H1 (cell line): Measurements from ENCODE around the gene SFRP2. TPM values are rescaled to one million over a fixed set of nuclear protein-coding genes. Genes with fewer than 3 reads are reported as not detected.

Experiments used
- CTCF ChIA-PET: fragments of 300-600 bp; sonication (Branson Sonifier 250); formaldehyde crosslinking; loops from one replicate; lab custom pipeline; 2021; ENCODE audit not compliant: partially characterized antibody; lab: Charles Lee
- POLR2A ChIA-PET: fragments of 300-600 bp; sonication (Branson Sonifier 250); formaldehyde crosslinking; loops from one replicate; lab custom pipeline; 2021; ENCODE audit warnings: inconsistent platforms; ENCODE audit not compliant: partially characterized antibody; lab: Charles Lee
- DNase-seq, 2 experiments: peaks; one replicate each; pipeline versions ENCODE4 v3.0.0 to v3.0.0-alpha.2; 2010 to 2022; ENCODE audit warnings: low spot score in 2 of 2, low read depth in 1 of 2, mixed read lengths in 1 of 2
- FAIRE-seq: peaks from 2 replicates; lab custom pipeline; 2011; peaks lifted over from hg19 to GRCh38; lab: Jason Lieb, UNC
- H2AFZ ChIP-seq: 2 replicates; pipeline ENCODE4 v1.8.1; 2012; ENCODE audit warnings: low read length, inconsistent platforms
- H2AK5ac ChIP-seq: 2 replicates; pipeline ENCODE4 v1.6.1; 2013; ENCODE audit warnings: low read depth, low read length
- H2BK120ac ChIP-seq: replicated peaks from 2 replicates; pipeline ENCODE3; 2013; ENCODE audit warnings: low read depth, low read length, inconsistent platforms
- H2BK12ac ChIP-seq: 2 replicates; pipeline ENCODE4 v1.6.1; 2013; ENCODE audit warnings: low read depth, low read length
- H2BK15ac ChIP-seq: 2 replicates; pipeline ENCODE4 v1.6.1; 2013; ENCODE audit warnings: low read length
- H2BK20ac ChIP-seq: 2 replicates; pipeline ENCODE4 v1.6.1; 2013; ENCODE audit warnings: low read length
- H2BK5ac ChIP-seq: 2 replicates; pipeline ENCODE4 v1.6.1; 2013; ENCODE audit warnings: low read depth, low read length
- H3K14ac ChIP-seq: 2 replicates; pipeline ENCODE4 v1.6.1; 2013; ENCODE audit warnings: inconsistent platforms; ENCODE audit not compliant: insufficient read length
- H3K18ac ChIP-seq: 2 replicates; pipeline ENCODE4 v1.6.1; 2013; ENCODE audit warnings: low read length; ENCODE audit errors: extremely low read depth
- H3K23ac ChIP-seq: 2 replicates; pipeline ENCODE4 v1.6.1; 2013; ENCODE audit warnings: inconsistent platforms; ENCODE audit not compliant: insufficient read length
- H3K23me2 ChIP-seq: 2 replicates; pipeline ENCODE4 v1.6.1; 2013; ENCODE audit warnings: low read depth, low read length
- H3K27ac ChIP-seq: 2 replicates; pipeline ENCODE4 v1.6.1; 2011; ENCODE audit warnings: low read depth, low read length, inconsistent platforms
- H3K27me3 ChIP-seq, 4 experiments: replicated peaks in 1 of 4; 1 replicate in 1 of 4; 2 replicates in 3 of 4; pipeline versions ENCODE4 v1.6.1 to v1.8.1; 2011 to 2013; ENCODE audit warnings: low read length in 3 of 4, mild to moderate bottlenecking in 3 of 4, inconsistent platforms in 2 of 4, mixed read lengths in 2 of 4, moderate library complexity in 1 of 4; ENCODE audit not compliant: control insufficient read depth in 3 of 4, insufficient read depth in 3 of 4; ENCODE audit errors: extremely low read depth in 1 of 4
- H3K36me3 ChIP-seq, 4 experiments: 2 replicates each; pipeline versions ENCODE4 v1.6.1 to v1.8.1; 2011 to 2013; ENCODE audit warnings: mild to moderate bottlenecking in 4 of 4, low read length in 3 of 4, moderate library complexity in 2 of 4, control low read depth in 1 of 4, inconsistent platforms in 1 of 4; ENCODE audit not compliant: insufficient read depth in 4 of 4, control insufficient read depth in 2 of 4
- H3K4ac ChIP-seq: replicated peaks from 2 replicates; pipeline ENCODE3; 2013; ENCODE audit warnings: low read length, low read depth, mixed read lengths, inconsistent platforms; ENCODE audit not compliant: insufficient read length
- H3K4me1 ChIP-seq, 4 experiments: replicated peaks in 1 of 4; 1 replicate in 1 of 4; 2 replicates in 3 of 4; pipeline versions ENCODE4 v1.6.1 to v1.8.1; 2011 to 2013; ENCODE audit warnings: low read length in 3 of 4, inconsistent platforms in 2 of 4, mixed read lengths in 1 of 4; ENCODE audit not compliant: insufficient read depth in 4 of 4, control insufficient read depth in 3 of 4
- H3K4me2 ChIP-seq, 2 experiments: 2 replicates each; pipeline versions ENCODE4 v1.6.1 to v1.8.1; 2011 to 2013; ENCODE audit warnings: low read depth in 2 of 2, low read length in 2 of 2, control low read depth in 1 of 2, inconsistent platforms in 1 of 2, mild to moderate bottlenecking in 1 of 2; ENCODE audit not compliant: insufficient read depth in 1 of 2
- H3K4me3 ChIP-seq, 4 experiments: fragments of 200-600, 300-600 bp in 1 of 4; sonication (generic), shearing (Covaris generic), sonication (Bioruptor Twin) in 1 of 4; 2 replicates each; pipeline versions ENCODE4 v1.5.1 to v1.8.1; 2011 to 2016; ENCODE audit warnings: low read length in 4 of 4, low read depth in 3 of 4, control low read depth in 2 of 4, inconsistent platforms in 2 of 4, mild to moderate bottlenecking in 2 of 4, mixed read lengths in 1 of 4, moderate library complexity in 1 of 4; ENCODE audit not compliant: insufficient read depth in 2 of 4; ENCODE audit errors: extremely low read depth in 1 of 4
- H3K56ac ChIP-seq: replicated peaks from 2 replicates; pipeline ENCODE3; 2013; ENCODE audit warnings: low read depth, mild to moderate bottlenecking, mixed read lengths, low read length, inconsistent platforms; ENCODE audit not compliant: insufficient read length
- H3K79me1 ChIP-seq: 2 replicates; pipeline ENCODE4 v1.6.1; 2013; ENCODE audit warnings: low read depth, low read length, control low read depth
- H3K79me2 ChIP-seq, 2 experiments: 2 replicates each; pipeline versions ENCODE4 v1.6.1 to v1.8.1; 2012 to 2013; ENCODE audit warnings: low read length in 2 of 2, mild to moderate bottlenecking in 2 of 2, inconsistent platforms in 1 of 2; ENCODE audit not compliant: insufficient read depth in 2 of 2, control insufficient read depth in 1 of 2
- H3K9ac ChIP-seq, 4 experiments: replicated peaks in 1 of 4; 1 replicate in 1 of 4; 2 replicates in 3 of 4; pipeline versions ENCODE4 v1.6.1 to v1.8.1; 2011 to 2013; ENCODE audit warnings: low read depth in 3 of 4, low read length in 3 of 4, control low read depth in 2 of 4, mild to moderate bottlenecking in 2 of 4, moderate library complexity in 2 of 4, inconsistent platforms in 1 of 4; ENCODE audit errors: extremely low read depth in 1 of 4
- H3K9me3 ChIP-seq, 2 experiments: 2 replicates each; pipeline versions ENCODE4 v1.6.1 to v1.8.1; 2012 to 2013; ENCODE audit warnings: mild to moderate bottlenecking in 2 of 2, moderate library complexity in 2 of 2, control low read depth in 1 of 2, inconsistent platforms in 1 of 2, low read depth in 1 of 2, low read length in 1 of 2, mixed read lengths in 1 of 2; ENCODE audit not compliant: insufficient read depth in 2 of 2
- H4K20me1 ChIP-seq, 2 experiments: replicated peaks in 1 of 2; 2 replicates each; pipeline versions ENCODE3 to v1.8.1; 2011 to 2013; ENCODE audit warnings: inconsistent platforms in 2 of 2, low read length in 2 of 2, mild to moderate bottlenecking in 1 of 2; ENCODE audit not compliant: insufficient read depth in 2 of 2, control insufficient read depth in 1 of 2
- H4K5ac ChIP-seq: 2 replicates; pipeline ENCODE4 v1.6.1; 2013; ENCODE audit warnings: low read length, low read depth, mixed read lengths, inconsistent platforms; ENCODE audit not compliant: insufficient read length
- H4K8ac ChIP-seq: 2 replicates; pipeline ENCODE4 v1.8.0; 2013; ENCODE audit warnings: mild to moderate bottlenecking, moderate library complexity, low read length, inconsistent platforms; ENCODE audit not compliant: insufficient read depth; ENCODE audit errors: extremely low read depth
- H4K91ac ChIP-seq: replicated peaks from 2 replicates; pipeline ENCODE3; 2013; ENCODE audit warnings: low read length, mixed read lengths, inconsistent platforms; ENCODE audit not compliant: insufficient read length
- BCL11A ChIP-seq, 2 experiments: IDR thresholded peaks; one replicate each; pipeline ENCODE4 v1.6.1; 2011; ENCODE audit warnings: low read depth in 2 of 2, low read length in 2 of 2, mild to moderate bottlenecking in 2 of 2
- MAX ChIP-seq: IDR thresholded peaks from 2 replicates; pipeline ENCODE4 v1.6.1; 2012; ENCODE audit warnings: inconsistent platforms
- YY1 ChIP-seq: IDR thresholded peaks from 2 replicates; pipeline ENCODE4 v1.6.1; 2011; ENCODE audit warnings: low read depth, mild to moderate bottlenecking, low read length
- WGBS, 2 experiments: shearing (Covaris generic) in 1 of 2; methylation state at CpG; one replicate each; pipeline versions ENCODE4 v1.1.6 to v1.1.7; 2013 to 2015; ENCODE audit warnings: low lambda C conversion rate in 2 of 2, mixed read lengths in 2 of 2, inconsistent platforms in 1 of 2, low coverage in 1 of 2, missing lambda C conversion rate in 1 of 2; ENCODE audit not compliant: insufficient replicate concordance in 2 of 2, insufficient coverage in 1 of 2, insufficient read length in 1 of 2; ENCODE audit errors: extremely low coverage in 1 of 2, missing lambda C conversion rate in 1 of 2; 5-methylcytosine and 5-hydroxymethylcytosine counted together
- polyA plus RNA-seq, 7 experiments: library from polyadenylated mRNA; depleted of rRNA in 3 of 7; stranded (reverse) in 5 of 7; unstranded in 2 of 7; fragments of >200 nt in 5 of 7; fragments of 200-250 nt in 2 of 7; gene quantifications; 1 replicate in 5 of 7; 2 replicates in 1 of 7; 4 replicates in 1 of 7; pipeline versions ENCODE4 v1.2.1 to v1.2.3, GENCODE V29; 2011 to 2013; ENCODE audit warnings: missing spikeins in 2 of 7, mixed read lengths in 2 of 7
- total RNA-seq: library from RNA; stranded (reverse); fragmentation: NEBNext Ultra II Directional; extraction: Animal tissue kit (Norgen Biotek cat#: 25700); gene quantifications from 2 replicates; pipeline ENCODE4 v1.2.1, GENCODE V29; 2021

Gene SFRP2
- total and polyA plus RNA-seq, 2 of the 8 experiments (the other 6 are each of a cell fraction or from before 2014, with no cell fraction given), result 108 to 342 TPM

- Histone ChIP-seq H2BK120ac (no peak overlapping the region), H2BK15ac (no peak overlapping the region), H3K27me3 (peaks cover 0 to 1% (median 0%) of the 10 kb centered on the region in 4 experiments; a peak in 1 of 7 replicates), H3K79me1 (no peaks in the 10 kb centered on the region), H2BK5ac (no peak overlapping the region), H4K91ac (no peak overlapping the region), H3K4me3 (no peak overlapping the region), H3K23me2 (no peaks in the 10 kb centered on the region), H2AK5ac (no peak overlapping the region), H3K14ac (no peak overlapping the region), H3K18ac (no peak overlapping the region), H3K79me2 (no peaks in the 10 kb centered on the region), H3K4me2 (no peak overlapping the region), H3K56ac (no peak overlapping the region), H3K23ac (no peak overlapping the region), H4K8ac (no peak overlapping the region), H3K9ac (no peak overlapping the region), H3K4ac (no peak overlapping the region), H3K36me3 (no peaks in the 10 kb centered on the region), H4K5ac (no peak overlapping the region), H2BK20ac (no peak overlapping the region), H3K4me1 (peaks cover 0 to 6% (median 0%) of the 10 kb centered on the region in 4 experiments; a peak in 1 of 7 replicates), H4K20me1 (no peaks in the 10 kb centered on the region), H2AFZ (0 out of 2 replicates have a peak overlapping the region, but pooled peaks have one; percentile 14), H3K27ac (no peak overlapping the region), H2BK12ac (no peak overlapping the region), H3K9me3 (no peaks in the 10 kb centered on the region; a peak in 1 of 4 replicates)
- DNase-seq (no peak), FAIRE-seq (peak; percentile 97)
- CTCF ChIA-PET, result interaction anchor here (0.6 to 3.0 kb wide), 5 partner anchors 24 to 207 kb away, joined by 3 to 10 read pairs (median 3); no protein-coding TSS in a partner anchor
- 33% methylated on average over 2 of the region's 2 CpGs; no CpG with 5 or more reads in 1 of the 2 experiments for WGBS, 2 experiments
- TF ChIP-seq MAX (0 out of 2 replicates have a peak, but pooled peaks have one; percentile 11), BCL11A (IDR thresholded peaks at IDR 0.05; ENCODE audit: low read depth in 2 of 2, low read length in 2 of 2) (no peak), YY1 (peak; percentile 77)
- POLR2A ChIA-PET, result interaction anchor here (1.1 to 1.5 kb wide), 2 partner anchors 10 to 26 kb away, joined by 3 to 7 read pairs; no protein-coding TSS in a partner anchor
Measured at GRCh38 chr4:153816542-153816941, 27.7 kb upstream of the SFRP2 start.
